GM12878 (cell line): ENCODE data around the gene LIMS2. TPM values are rescaled to one million over a fixed set of nuclear protein-coding genes. Genes with fewer than 3 reads are reported as not detected.

ENCODE experiments used
- BACH1 ChIP-seq: fragments of 450-650 bp; IDR thresholded peaks from 2 replicates; pipeline ENCODE4 v1.6.1; 2017; ENCODE audit warnings: mild to moderate bottlenecking, borderline replicate concordance
- BMI1 ChIP-seq: fragments of 450-650 bp; IDR thresholded peaks from 2 replicates; pipeline ENCODE4 v1.6.1; 2016; ENCODE audit warnings: mild to moderate bottlenecking, moderate library complexity, borderline replicate concordance
- EGR1 ChIP-seq, 2 experiments: IDR thresholded peaks; 1 replicate in 1 of 2; 2 replicates in 1 of 2; pipeline ENCODE4 v1.6.1; 2011 to 2012; ENCODE audit warnings: low read depth in 2 of 2, low read length in 2 of 2, borderline replicate concordance in 1 of 2, mild to moderate bottlenecking in 1 of 2, moderate library complexity in 1 of 2
- GABPA ChIP-seq: IDR thresholded peaks from 2 replicates; pipeline ENCODE4 v1.6.1; 2014; ENCODE audit warnings: antibody characterized with exemption, low read depth, mild to moderate bottlenecking, inconsistent platforms
- HCFC1 ChIP-seq: fragments of 150-350 bp; IDR thresholded peaks from 2 replicates; pipeline ENCODE4 v1.6.1; 2014; ENCODE audit warnings: low read length
- MYB ChIP-seq: fragments of 150-350 bp; IDR thresholded peaks from 2 replicates; pipeline ENCODE4 v1.6.1; 2014; ENCODE audit warnings: mild to moderate bottlenecking, low read depth, low read length, borderline replicate concordance
- POLR2AphosphoS2 ChIP-seq: IDR thresholded peaks from 2 replicates; pipeline ENCODE4 v1.6.1; 2011; ENCODE audit warnings: low read depth, mild to moderate bottlenecking, low read length, improper control_type of control experiment, moderate library complexity
- RFX5 ChIP-seq: IDR thresholded peaks from 2 replicates; pipeline ENCODE4 v1.6.1; 2011; ENCODE audit warnings: low read depth, low read length, improper control_type of control experiment
- SIN3A ChIP-seq: IDR thresholded peaks from 2 replicates; pipeline ENCODE4 v1.6.1; 2012; ENCODE audit warnings: low read depth, low read length, improper control_type of control experiment
- SMAD5 ChIP-seq: IDR thresholded peaks from 2 replicates; pipeline ENCODE4 v1.6.1; 2016; ENCODE audit warnings: antibody characterized with exemption, low read depth
- SRF ChIP-seq, 2 experiments: IDR thresholded peaks; 2 replicates each; pipeline ENCODE4 v1.6.1; 2011; ENCODE audit warnings: low read depth in 2 of 2, low read length in 2 of 2, mild to moderate bottlenecking in 1 of 2, moderate library complexity in 1 of 2
- STAT1 ChIP-seq: fragments of 450-650 bp; conservative IDR thresholded peaks from 2 replicates; pipeline ENCODE4 v1.6.1; 2014; ENCODE audit warnings: antibody characterized with exemption, mild to moderate bottlenecking
- TAF1 ChIP-seq: IDR thresholded peaks from 2 replicates; pipeline ENCODE4 v1.6.1; 2011; ENCODE audit warnings: mild to moderate bottlenecking, low read depth, low read length, borderline replicate concordance
- YY1 ChIP-seq: IDR thresholded peaks from 2 replicates; pipeline ENCODE4 v1.6.1; 2011; ENCODE audit warnings: low read depth, mild to moderate bottlenecking, low read length
- ZNF592 ChIP-seq: fragments of 450-650 bp; IDR thresholded peaks from 2 replicates; pipeline ENCODE4 v1.6.1; 2017; ENCODE audit warnings: mild to moderate bottlenecking, moderate library complexity
- polyA plus RNA-seq, 11 experiments: library from polyadenylated mRNA; depleted of rRNA in 4 of 11; unstranded in 6 of 11; stranded (reverse) in 5 of 11; fragments of >200 nt; fragmentation: Nextera tagmentation in 4 of 11; fragmentation: Illumina TruSeq in 1 of 11; extraction: Ambion mirVana in 4 of 11; extraction: Trizol in 1 of 11; gene quantifications; 1 replicate in 1 of 11; 2 replicates in 10 of 11; pipeline versions ENCODE4 v1.2.1 to v1.2.3, GENCODE V29; 2011 to 2016; ENCODE audit warnings: inconsistent platforms in 2 of 11, missing spikeins in 2 of 11, low read depth in 1 of 11
- total RNA-seq, 4 experiments: library from RNA; depleted of rRNA in 3 of 4; stranded (reverse); fragments of >200 nt in 3 of 4; fragmentation: Illumina TruSeq in 1 of 4; extraction: Trizol in 1 of 4; gene quantifications; 2 replicates each; pipeline versions ENCODE4 v1.2.1 to v1.2.3, GENCODE V29; 2013 to 2021
- TF ChIP-seq, protein P1 (sequence below): IDR thresholded peaks from 2 replicates; pipeline ENCODE4 v1.6.1; 2012; ENCODE audit warnings: low read depth, low read length, improper control_type of control experiment
- TF ChIP-seq, protein P2 (sequence below): IDR thresholded peaks from 2 replicates; pipeline ENCODE4 v1.6.1; 2011; ENCODE audit warnings: mild to moderate bottlenecking, low read depth, low read length, moderate library complexity; ENCODE audit not compliant: insufficient replicate concordance
- TF ChIP-seq, protein P3 (sequence below): IDR thresholded peaks from 2 replicates; pipeline ENCODE4 v1.6.1; 2012; ENCODE audit warnings: low read depth, low read length, improper control_type of control experiment
- TF ChIP-seq, protein P4 (sequence below): IDR thresholded peaks from 2 replicates; pipeline ENCODE4 v1.6.1; 2011; ENCODE audit warnings: borderline replicate concordance, low read depth, mild to moderate bottlenecking, moderate library complexity, low read length; ENCODE audit not compliant: insufficient read depth, poor library complexity, severe bottlenecking
- TF ChIP-seq, protein P5 (sequence below): fragments of 450-650 bp; IDR thresholded peaks from 2 replicates; pipeline ENCODE4 v1.6.1; 2016; ENCODE audit warnings: mild to moderate bottlenecking

Gene LIMS2
- total and polyA plus RNA-seq, 10 of the 15 experiments (the other 5 are each of a cell fraction or from before 2014, with no cell fraction given) = 0.06 to 0.81 (median 0.16) TPM; not detected in 2

GRCh38 chr2:127701193-127701650 lies 25.9 kb upstream of the LIMS2 start, which contains the start of gene SFT2D3 (continued):
- TF ChIP-seq SMAD5 (peak; percentile 82; the same call in 1 of the 2 replicates), SRF (IDR thresholded peaks at IDR 0.05; ENCODE audit: low read depth in 2 of 2, low read length in 2 of 2) (0 out of 4 replicates have a peak, but pooled peaks of 1 of the 2 experiments have one; percentile 17), BMI1 (no peak), MYB (no peak), STAT1 (0 out of 2 replicates have a peak, but pooled peaks have one; percentile 35), GABPA (peak; percentile 75), POLR2AphosphoS2 (peak; percentile 85), RFX5 (peak; percentile 50; the same call in 1 of the 2 replicates), ZNF592 (no peak), TAF1 (peak; percentile 98), HCFC1 (0 out of 2 replicates have a peak, but pooled peaks have one; percentile 35), EGR1 (IDR thresholded peaks at IDR 0.05; ENCODE audit: borderline replicate concordance in 1 of 2, low read depth in 2 of 2, low read length in 2 of 2) (peak in 1 of 2 experiments; percentile 4; a peak in 1 of 3 replicates), SIN3A (no peak), BACH1 (peak; percentile 16; the same call in 1 of the 2 replicates), YY1 (peak; percentile 99)
- TF ChIP-seq, protein P1, sequence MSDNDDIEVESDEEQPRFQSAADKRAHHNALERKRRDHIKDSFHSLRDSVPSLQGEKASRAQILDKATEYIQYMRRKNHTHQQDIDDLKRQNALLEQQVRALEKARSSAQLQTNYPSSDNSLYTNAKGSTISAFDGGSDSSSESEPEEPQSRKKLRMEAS = 0 out of 2 replicates have a peak, but pooled peaks have one; percentile 17
- TF ChIP-seq, protein P2, sequence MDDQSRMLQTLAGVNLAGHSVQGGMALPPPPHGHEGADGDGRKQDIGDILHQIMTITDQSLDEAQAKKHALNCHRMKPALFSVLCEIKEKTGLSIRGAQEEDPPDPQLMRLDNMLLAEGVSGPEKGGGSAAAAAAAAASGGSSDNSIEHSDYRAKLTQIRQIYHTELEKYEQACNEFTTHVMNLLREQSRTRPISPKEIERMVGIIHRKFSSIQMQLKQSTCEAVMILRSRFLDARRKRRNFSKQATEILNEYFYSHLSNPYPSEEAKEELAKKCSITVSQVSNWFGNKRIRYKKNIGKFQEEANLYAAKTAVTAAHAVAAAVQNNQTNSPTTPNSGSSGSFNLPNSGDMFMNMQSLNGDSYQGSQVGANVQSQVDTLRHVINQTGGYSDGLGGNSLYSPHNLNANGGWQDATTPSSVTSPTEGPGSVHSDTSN = no peak
- TF ChIP-seq, protein P3, sequence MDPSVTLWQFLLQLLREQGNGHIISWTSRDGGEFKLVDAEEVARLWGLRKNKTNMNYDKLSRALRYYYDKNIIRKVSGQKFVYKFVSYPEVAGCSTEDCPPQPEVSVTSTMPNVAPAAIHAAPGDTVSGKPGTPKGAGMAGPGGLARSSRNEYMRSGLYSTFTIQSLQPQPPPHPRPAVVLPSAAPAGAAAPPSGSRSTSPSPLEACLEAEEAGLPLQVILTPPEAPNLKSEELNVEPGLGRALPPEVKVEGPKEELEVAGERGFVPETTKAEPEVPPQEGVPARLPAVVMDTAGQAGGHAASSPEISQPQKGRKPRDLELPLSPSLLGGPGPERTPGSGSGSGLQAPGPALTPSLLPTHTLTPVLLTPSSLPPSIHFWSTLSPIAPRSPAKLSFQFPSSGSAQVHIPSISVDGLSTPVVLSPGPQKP = peak; percentile 84
- TF ChIP-seq, protein P4, sequence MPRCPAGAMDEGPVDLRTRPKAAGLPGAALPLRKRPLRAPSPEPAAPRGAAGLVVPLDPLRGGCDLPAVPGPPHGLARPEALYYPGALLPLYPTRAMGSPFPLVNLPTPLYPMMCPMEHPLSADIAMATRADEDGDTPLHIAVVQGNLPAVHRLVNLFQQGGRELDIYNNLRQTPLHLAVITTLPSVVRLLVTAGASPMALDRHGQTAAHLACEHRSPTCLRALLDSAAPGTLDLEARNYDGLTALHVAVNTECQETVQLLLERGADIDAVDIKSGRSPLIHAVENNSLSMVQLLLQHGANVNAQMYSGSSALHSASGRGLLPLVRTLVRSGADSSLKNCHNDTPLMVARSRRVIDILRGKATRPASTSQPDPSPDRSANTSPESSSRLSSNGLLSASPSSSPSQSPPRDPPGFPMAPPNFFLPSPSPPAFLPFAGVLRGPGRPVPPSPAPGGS = peak; percentile 53
- TF ChIP-seq, protein P5, sequence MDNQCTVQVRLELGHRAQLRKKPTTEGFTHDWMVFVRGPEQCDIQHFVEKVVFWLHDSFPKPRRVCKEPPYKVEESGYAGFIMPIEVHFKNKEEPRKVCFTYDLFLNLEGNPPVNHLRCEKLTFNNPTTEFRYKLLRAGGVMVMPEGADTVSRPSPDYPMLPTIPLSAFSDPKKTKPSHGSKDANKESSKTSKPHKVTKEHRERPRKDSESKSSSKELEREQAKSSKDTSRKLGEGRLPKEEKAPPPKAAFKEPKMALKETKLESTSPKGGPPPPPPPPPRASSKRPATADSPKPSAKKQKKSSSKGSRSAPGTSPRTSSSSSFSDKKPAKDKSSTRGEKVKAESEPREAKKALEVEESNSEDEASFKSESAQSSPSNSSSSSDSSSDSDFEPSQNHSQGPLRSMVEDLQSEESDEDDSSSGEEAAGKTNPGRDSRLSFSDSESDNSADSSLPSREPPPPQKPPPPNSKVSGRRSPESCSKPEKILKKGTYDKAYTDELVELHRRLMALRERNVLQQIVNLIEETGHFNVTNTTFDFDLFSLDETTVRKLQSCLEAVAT = peak; percentile 90; the same call in 1 of the 2 replicates
